HG02642 (cell line): ENCODE data around the gene TAOK2.

Source experiments
- ATAC-seq: cut with Tn5 transposase; IDR thresholded peaks from one replicate; pipeline ENCODE4 v1.9.1; 2021; ENCODE audit warnings: mild to moderate bottlenecking; ENCODE audit not compliant: unreplicated experiment, poor library complexity

TAOK2 gene

DNA sequence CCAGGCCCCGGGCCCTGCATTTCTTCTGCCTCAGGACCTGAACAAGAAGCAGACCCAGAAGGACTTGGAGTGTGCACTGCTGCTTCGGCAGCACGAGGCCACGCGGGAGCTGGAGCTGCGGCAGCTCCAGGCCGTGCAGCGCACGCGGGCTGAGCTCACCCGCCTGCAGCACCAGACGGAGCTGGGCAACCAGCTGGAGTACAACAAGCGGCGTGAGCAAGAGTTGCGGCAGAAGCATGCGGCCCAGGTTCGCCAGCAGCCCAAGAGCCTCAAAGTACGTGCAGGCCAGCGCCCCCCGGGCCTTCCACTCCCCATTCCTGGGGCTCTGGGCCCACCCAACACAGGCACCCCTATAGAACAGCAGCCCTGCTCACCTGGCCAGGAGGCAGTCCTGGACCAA, 12.6 kb downstream of the TAOK2 start:
- ATAC-seq, result no peak

DNA sequence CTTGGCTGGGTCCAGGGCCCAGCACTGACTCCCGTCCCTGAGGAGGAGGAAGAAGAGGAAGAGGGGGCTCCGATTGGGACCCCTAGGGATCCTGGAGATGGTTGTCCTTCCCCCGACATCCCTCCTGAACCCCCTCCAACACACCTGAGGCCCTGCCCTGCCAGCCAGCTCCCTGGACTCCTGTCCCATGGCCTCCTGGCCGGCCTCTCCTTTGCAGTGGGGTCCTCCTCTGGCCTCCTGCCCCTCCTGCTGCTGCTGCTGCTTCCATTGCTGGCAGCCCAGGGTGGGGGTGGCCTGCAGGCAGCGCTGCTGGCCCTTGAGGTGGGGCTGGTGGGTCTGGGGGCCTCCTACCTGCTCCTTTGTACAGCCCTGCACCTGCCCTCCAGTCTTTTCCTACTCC, 13.3 kb downstream of the TAOK2 start:
- ATAC-seq, result no peak

DNA sequence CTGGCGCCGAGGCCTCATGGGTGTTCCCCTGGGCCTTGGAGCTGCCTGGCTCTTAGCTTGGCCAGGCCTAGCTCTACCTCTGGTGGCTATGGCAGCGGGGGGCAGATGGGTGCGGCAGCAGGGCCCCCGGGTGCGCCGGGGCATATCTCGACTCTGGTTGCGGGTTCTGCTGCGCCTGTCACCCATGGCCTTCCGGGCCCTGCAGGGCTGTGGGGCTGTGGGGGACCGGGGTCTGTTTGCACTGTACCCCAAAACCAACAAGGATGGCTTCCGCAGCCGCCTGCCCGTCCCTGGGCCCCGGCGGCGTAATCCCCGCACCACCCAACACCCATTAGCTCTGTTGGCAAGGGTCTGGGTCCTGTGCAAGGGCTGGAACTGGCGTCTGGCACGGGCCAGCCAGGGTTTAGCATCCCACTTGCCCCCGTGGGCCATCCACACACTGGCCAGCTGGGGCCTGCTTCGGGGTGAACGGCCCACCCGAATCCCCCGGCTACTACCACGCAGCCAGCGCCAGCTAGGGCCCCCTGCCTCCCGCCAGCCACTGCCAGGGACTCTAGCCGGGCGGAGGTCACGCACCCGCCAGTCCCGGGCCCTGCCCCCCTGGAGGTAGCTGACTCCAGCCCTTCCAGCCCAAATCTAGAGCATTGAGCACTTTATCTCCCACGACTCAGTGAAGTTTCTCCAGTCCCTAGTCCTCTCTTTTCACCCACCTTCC, 13.9 kb downstream of the TAOK2 start:
- ATAC-seq, result no peak

DNA sequence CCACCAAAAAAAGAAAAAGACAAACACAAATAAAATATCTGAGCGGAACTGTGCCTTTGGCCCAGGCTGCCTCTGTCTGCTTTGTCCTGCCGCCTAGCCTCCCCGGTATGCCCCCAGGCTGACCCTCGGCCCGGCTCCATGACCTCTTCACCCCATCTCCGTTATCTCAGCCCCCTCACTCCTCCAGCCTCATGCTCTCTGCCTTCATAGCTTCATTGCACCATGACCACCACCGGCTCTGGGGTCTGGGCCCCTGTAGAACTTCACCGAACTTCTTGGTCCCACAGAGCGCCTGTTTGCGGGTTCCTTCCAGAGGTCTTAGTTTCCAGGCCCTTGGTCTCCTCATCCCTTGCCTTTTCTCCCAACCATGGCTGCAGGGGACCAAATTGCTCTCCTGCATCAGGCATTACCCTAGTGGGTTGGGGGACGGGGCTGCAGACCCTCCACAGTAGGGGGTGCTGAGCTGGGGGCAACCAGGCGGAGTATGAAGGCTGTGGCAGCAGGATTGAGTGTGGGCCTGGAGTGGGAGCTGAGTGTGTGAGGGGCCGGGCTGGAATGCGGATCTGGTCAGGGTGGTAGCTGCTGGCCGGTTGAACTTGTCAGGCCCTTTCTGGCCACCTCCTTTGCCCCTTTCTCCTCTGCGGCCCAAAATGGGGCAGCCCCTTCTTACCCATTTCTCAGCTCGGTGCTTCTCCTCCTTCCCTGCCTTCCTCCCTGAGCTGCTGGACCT, 14.8 kb downstream of the TAOK2 start:
- ATAC-seq, result no peak

DNA sequence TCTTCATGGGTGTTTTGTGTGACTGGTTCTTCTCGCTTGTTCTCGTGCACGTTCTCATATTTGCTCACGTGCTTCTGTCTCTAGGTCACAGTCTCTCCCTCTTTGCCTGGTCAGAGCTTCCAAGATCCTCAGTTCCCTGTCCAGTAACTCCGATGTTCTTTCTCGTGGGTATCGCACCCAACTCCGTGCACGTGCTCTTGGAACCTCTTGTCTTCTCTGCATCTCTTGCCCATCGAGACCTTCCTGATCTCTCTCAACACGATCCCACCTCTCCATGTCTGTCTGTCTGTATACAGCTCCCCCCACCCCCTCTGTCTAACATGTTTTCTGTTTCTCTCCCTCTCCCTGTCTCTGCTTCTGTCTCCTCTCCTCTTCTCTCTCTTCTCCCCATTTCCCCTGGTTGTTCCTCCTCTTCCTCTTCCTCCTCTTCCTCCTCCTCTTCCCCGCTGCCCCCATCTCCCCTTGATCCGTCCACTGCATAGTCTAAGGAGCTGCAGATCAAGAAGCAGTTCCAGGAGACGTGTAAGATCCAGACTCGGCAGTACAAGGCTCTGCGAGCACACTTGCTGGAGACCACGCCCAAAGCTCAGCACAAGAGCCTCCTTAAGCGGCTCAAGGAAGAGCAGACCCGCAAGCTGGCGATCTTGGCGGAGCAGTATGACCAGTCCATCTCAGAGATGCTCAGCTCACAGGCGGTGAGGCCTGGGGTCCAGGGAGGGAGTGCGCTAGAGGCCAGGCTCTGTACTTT, 15.6 kb downstream of the TAOK2 start:
- no peak for ATAC-seq

DNA sequence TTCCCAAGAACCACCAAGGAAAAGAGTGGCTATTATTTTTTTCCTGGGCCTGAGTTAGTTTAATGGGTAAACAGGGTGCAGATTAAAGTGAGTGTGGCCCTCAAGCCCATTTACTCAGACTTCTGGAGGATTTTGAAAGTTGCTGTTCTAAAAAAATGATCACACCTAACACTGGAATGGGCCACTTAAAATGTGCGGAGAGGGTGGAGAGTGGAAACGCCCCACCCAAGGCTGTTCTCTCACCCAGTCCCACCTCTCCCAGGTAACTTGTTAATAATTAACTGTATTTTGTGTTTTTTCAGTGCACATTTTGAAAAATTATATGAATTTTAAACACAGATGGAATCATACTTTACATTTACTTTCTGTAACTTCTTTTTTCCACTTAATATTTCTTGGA, 16.4 kb downstream of the TAOK2 start:
- no peak for ATAC-seq

DNA sequence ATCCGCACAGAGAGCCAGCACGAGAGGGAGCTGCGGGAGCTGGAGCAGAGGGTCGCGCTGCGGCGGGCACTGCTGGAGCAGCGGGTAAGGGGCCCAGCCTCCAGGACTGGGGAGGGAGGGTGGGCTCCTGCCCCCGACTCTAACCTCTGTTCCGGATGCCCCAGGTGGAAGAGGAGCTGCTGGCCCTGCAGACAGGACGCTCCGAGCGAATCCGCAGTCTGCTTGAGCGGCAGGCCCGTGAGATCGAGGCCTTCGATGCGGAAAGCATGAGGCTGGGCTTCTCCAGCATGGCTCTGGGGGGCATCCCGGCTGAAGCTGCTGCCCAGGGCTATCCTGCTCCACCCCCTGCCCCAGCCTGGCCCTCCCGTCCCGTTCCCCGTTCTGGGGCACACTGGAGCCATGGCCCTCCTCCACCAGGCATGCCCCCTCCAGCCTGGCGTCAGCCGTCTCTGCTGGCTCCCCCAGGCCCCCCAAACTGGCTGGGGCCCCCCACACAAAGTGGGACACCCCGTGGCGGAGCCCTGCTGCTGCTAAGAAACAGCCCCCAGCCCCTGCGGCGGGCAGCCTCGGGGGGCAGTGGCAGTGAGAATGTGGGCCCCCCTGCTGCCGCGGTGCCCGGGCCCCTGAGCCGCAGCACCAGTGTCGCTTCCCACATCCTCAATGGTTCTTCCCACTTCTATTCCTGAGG, 17.4 kb downstream of the TAOK2 start:
- ATAC-seq, result no peak

DNA sequence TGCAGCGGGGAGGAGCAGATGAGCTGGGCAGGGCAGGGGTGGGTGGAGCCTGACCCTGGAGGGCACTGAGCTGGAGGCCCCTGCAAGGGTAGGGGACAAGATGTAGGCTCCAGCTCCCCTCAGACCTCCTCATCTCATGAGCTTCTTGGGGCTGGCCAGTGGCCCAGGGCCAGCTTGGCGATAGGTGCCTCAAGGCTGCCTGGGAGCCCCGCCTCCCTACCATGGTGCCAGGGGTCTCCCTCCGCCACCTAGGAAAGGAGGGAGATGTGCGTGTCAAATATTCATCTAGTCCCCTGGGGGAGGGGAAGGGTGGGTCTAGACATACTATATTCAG, 17.9 kb downstream of the TAOK2 start:
- ATAC-seq, result no peak

DNA sequence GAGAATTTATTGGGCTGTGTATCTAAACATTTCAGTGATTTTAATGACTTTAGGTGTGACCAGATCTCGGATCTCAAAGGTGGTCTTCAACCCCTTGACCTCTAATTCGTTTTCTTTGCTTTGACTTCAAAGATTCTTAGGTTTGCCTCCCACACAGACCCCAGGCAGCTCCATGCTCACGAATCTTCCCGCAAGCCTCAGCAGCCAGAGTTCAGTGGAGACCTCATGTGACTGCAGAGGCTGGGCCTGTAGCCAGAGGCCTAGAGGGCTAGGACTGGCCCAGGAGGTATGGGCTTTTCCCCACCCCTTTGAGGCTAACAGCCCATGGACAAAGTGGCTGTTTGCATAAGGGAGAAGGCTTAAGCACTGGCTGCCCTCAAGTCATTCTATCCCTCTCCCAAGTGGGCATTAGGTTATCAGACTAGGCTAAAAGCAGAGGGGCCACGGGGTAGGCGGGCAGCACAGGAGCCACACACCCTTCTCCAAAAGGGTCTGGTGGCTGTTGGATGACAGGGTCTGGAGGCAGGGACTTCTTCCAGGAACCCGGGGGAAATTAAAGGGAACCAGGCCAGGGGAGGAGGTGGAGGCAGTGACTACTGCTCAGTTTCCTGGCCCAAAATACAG, 18.8 kb downstream of the TAOK2 start:
- no peak for ATAC-seq

DNA sequence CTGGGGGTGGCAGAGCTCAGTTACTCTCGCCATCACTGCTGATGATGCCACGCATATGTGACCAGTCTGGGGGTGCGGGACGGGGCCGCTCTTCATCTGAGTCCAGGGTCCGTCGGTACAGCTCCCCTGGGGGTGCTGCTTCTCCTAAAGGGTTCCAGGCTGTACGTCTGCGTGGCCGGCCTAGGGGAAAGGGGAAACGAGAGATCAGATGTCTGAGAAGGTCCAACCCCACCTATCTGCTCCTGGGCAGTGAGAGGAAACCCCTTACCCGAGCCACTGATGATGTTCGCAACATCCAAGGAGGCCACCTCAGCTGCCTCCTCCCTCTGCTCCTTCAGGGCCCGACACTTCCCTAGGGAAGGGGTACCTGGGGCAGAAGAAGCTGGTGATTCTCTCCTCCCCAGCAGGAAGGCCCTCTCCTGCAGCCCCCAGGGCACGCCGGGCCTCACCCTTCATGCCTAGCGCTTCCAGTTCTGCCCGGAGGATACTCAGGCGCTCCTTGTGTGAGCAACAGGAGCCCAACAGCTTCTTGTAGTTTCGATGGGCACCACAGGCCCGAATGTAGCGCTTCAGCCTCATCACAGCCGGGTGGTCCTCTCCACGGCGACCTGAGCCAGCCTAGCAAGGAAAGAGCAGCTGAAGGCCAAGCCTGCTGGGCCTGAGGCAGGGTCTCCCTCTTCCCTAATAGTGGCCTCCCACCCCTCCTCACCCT, 19.7 kb downstream of the TAOK2 start:
- ATAC-seq, result no peak

DNA sequence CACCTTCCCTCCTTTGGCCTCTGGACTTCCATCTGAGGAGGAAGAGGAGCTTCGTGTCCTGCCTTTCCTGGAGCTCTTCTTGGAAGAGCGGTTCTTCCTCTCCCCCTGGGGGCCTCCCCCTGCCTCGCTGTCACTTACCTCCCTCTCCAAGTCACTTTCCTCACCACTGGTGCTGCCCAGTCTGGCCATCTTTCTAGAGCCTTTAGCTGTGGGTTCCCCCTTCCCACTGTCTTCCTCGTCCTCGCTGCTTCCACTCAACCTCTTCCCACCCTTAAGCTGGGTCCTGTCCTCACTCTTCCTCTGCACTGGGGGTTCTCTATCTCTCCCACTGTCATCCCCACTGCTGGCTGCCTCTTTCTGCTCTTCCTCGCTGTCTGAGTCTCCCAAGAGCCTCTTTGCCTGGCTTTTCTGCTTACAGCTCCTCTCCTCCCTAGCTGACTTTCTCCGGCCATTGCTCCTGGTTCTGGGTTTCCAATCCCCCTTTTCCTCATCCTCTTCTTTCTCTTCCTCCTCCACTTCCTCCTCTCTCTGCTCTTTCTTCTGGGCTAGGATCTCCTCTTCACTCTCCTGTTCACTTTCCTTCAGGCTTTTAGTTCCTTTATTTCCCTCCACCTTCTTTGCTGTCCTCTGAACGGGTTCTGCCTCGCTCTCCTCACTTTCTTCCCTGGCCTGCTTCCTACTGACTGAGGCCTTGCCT, 20.4 kb downstream of the TAOK2 start:
- ATAC-seq, result no peak

DNA sequence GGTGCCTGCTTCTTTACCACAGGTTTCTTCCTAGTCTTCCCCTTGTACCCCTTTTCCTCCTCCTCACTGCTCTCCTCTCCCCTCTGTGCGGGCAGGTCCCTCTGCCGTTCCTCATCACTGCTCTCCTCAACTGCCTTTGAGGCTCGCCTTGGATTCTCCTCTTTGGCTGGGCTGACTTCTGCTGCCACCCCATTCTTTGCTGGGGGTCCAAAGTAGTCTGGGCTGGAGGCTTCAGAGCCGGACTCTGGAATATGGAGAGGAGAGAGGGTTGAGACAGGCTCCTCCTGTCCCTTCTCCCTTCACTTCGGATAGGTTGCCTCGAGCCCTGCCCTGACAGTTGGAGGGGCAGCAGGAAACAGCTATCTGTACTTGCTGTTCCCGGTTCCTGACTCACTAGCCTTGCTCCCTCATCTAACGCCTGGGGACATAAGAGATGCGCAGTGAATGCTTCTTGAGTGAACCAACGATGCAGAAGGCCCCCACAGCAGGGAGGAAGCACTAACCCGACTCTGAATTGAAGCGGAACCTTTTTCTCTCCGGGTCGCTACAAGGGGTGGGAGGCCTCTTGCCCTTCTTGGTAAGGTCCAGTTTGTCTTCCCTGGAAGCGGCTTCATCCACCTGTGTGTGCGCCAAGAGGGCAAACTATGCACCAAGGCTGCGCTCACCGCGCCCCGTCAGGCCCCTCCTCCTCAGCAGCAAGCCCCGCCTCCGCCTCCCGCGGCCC, 21.1 kb downstream of the TAOK2 start:
- ATAC-seq, result peak; percentile 40

DNA sequence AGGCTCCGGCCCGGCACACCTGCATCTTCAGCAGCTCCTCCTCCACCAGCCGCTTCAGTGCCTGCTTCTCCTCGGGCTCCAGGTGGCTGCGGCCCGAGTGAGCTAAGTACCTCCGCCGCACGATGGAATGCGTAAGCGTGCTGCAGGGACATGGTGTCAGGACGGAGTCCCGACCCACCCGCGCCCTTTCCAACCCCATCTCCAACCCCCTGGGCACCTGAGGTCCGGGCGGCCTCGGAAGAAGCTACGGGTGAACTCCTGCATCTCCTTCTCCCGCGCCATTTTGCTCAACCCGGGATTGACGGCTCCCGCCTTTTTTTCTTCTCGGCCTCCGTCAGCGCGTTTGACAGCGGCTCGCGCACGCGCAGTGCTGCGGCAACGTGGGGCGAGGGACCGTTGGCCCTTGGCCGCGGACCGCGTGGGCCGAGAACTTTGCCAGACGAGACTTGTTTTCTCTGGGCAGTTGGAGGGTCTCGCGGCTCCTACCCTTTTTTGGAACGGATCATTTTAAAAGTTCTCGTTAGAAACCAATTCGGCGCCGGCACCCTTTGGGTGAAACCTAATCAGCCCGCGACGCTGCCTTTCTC, 21.7 kb downstream of the TAOK2 start, which contains the start of gene HIRIP3:
TSS of gene HIRIP3 (minus strand) at position 294 of the 587 bp plus-strand sequence. CDS start at position 282, 12 bp downstream.
- ATAC-seq, result peak; percentile 64

DNA sequence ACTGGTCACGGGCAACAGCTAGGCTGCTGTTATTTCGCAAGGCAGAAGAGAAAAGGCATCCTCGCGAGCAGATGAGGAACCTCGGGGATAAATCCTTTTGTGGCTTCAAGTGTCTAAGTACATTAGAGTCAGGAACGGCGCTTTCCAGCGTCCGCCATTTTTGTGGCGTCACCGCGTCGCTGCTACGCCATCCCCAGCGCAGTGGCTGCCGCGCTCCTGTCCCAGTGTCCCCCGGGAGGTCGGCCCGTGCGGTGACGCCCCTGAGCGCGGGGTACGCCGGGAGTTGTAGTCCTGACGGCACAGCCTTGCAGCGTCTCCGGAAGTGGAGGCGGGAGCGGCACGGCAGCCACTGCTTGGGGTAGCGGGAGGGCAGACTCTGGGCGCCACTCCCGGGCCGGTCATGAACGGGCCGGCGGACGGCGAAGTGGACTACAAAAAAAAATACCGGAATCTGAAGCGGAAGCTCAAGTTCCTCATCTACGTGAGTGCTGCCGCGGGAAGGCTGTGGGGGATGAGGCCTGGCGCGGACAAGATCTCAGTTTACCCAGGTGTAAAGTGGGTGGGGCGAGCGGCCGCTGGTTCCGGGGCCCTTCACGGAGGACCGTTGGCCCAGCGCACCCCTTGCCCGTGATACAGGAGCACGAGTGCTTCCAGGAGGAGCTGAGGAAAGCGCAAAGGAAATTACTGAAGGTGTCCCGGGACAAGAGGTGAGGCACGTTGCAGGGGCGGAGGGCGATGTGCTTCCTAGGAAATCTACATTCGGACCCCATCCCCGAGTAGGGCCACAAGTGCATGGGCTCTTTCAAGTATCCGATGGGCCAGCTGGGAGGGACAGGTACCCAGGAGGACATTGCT, 22.5 kb downstream of the TAOK2 start, which contains the start of gene INO80E:
TSS of gene INO80E (plus strand) at position 331 of the 855 bp plus-strand sequence. CDS start at position 401, 70 bp downstream.
- ATAC-seq, result peak; percentile 92

DNA sequence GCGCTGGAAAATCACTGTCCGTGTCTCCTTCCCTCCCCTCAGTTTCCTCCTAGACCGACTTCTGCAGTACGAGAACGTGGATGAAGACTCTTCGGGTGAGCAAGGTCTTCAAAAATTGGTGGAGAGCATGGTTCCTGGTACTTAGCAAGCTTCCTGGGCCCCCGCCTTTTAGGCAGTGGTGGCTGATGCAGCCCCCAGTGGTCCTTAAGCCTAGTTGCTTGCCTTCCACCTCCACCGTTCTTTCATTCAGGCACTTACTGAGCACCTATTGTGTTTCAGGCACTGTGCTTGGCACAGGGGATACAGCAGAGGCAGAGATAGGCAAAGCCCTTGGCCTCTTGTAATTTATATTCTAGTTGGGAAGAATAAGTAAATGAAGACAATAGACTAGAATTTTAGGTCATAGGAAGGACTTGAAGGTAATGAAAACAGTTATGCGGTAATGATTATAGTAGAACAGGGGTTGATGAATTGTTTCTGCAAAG, 23.1 kb downstream of the TAOK2 start:
- no peak for ATAC-seq

DNA sequence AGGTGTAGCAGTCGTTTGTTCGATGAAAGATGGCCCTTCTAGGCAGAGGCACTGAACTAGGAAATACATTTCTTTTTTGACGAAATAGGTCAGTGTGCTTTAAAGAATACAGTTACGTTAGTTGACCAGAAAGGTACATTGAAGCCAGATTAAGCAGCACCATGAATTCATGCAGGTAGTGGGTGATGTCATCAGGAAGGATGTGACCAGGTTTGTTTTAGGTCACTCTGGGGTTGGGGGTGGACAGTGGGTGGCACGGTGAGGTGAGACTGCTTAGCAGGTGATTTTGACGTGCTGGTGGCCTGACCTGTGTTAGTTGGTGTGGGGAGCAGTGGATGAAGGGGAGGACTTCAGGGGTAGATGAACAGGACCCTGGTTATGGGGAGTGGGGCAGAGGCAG, 25.9 kb downstream of the TAOK2 start:
- ATAC-seq, result no peak
